Esophagus squamous epithelium (tissue), 4 donors: Measurements from ENCODE around the gene EOMES.

Experiments
- CTCF ChIP-seq, 6 experiments: fragments of 450-650 bp in 4 of 6; fragments of 200-600 bp in 2 of 6; sonication (generic) in 2 of 6; IDR thresholded peaks; one replicate each; pipeline ENCODE4 v1.5.1; 2016 to 2019; ENCODE audit warnings: antibody characterized with exemption in 6 of 6, mild to moderate bottlenecking in 4 of 6, moderate library complexity in 4 of 6
- POLR2A ChIP-seq, 4 donors: fragments of 450-650 bp; IDR thresholded peaks; one replicate each; pipeline ENCODE4 v1.6.1; 2017; ENCODE audit warnings: antibody characterized with exemption in 4 of 4, mild to moderate bottlenecking in 4 of 4, moderate library complexity in 3 of 4

- TF ChIP-seq CTCF (IDR thresholded peaks at IDR 0.05), result no peak
- TF ChIP-seq POLR2A (IDR thresholded peaks at IDR 0.05), result no peak
Measured at GRCh38 chr3:27718459-27718858, 3.7 kb downstream of the EOMES start.
